Spinal cord (tissue), 10 donors: Measurements from ENCODE around the gene CYP4X1. TPM values are rescaled to one million over a fixed set of nuclear protein-coding genes. Genes with fewer than 3 reads are reported as not detected.
"Not testable (repeated sequence)": the region's sequence is repeated elsewhere in the genome, so short reads cannot be mapped to it uniquely, and the experiment has no call there.

Experiments used
- DNase-seq, 6 donors: peaks; one replicate each; pipeline versions ENCODE4 v3.0.0 to v3.0.0-alpha.2; 2013 to 2015; ENCODE audit warnings: low spot score in 6 of 6, low read depth in 4 of 6
- H3K27ac ChIP-seq: one replicate; pipeline ENCODE4 v1.5.1; 2013; ENCODE audit warnings: low read depth, low read length, control low read depth
- H3K27me3 ChIP-seq: one replicate; pipeline ENCODE4 v1.6.1; 2013; ENCODE audit warnings: low read length; ENCODE audit not compliant: control insufficient read depth, insufficient read depth
- H3K36me3 ChIP-seq: one replicate; pipeline ENCODE4 v1.6.1; 2013; ENCODE audit warnings: low read length; ENCODE audit not compliant: control insufficient read depth, insufficient read depth
- H3K4me1 ChIP-seq: one replicate; pipeline ENCODE4 v1.6.1; 2013; ENCODE audit warnings: low read length; ENCODE audit not compliant: control insufficient read depth, insufficient read depth
- H3K4me3 ChIP-seq: one replicate; pipeline ENCODE4 v1.5.1; 2013; ENCODE audit warnings: low read depth, low read length, control low read depth
- H3K9me3 ChIP-seq: one replicate; pipeline ENCODE4 v1.6.1; 2013; ENCODE audit warnings: low read length; ENCODE audit not compliant: control insufficient read depth, insufficient read depth
- whole genome bisulfite sequencing: methylation state at CpG from one replicate; pipeline ENCODE4 v1.1.5; 2013; ENCODE audit warnings: missing lambda C conversion rate; ENCODE audit not compliant: insufficient coverage; 5-methylcytosine and 5-hydroxymethylcytosine counted together
- long read RNA-seq, 4 donors: transcript quantifications; one replicate each; lab custom pipeline, GENCODE V29; 2026
- polyA plus RNA-seq, 2 donors: library from polyadenylated mRNA; unstranded; fragments of 120-200 nt; gene quantifications; one replicate each; pipeline ENCODE4 v1.2.1, GENCODE V29; 2013; ENCODE audit not compliant: insufficient read length in 2 of 2
- total RNA-seq, 2 donors: library from RNA; depleted of rRNA in 1 of 2; stranded (reverse); fragments of 120-200 nt in 1 of 2; fragments of >200 nt in 1 of 2; gene quantifications; one replicate each; pipeline versions ENCODE4 v1.2.3 to v1.2.4, GENCODE V29; 2013 to 2014
- donor health status: healthy.

The CYP4X1 gene
- total RNA-seq (10 to 100 TPM; 26.2 to 33.3 TPM), polyA plus RNA-seq (10 to 100 TPM; 20.0 to 21.7 TPM)
- long read RNA-seq, donor 1, transcript CYP4X1-201 (12 exons, 2,357 nt) = major isoform, 10 of 20 reads
- long read RNA-seq, donor 1, partial matches to known transcripts = 10 of 20 reads
- long read RNA-seq, donor 1, other reads (novel, unspliced or antisense) = 0 of 20 reads
- long read RNA-seq, donor 2 = 0 reads
- long read RNA-seq, donor 3 = 0 reads
- long read RNA-seq, donor 4 = 0 reads

- no peaks in the 10 kb centered on the region for H3K9me3 ChIP-seq
- H3K4me3 ChIP-seq = peak within 1 kb of the TSS; percentile 55
- H3K4me1 ChIP-seq = peaks cover 7% of the 10 kb centered on the region
- whole genome bisulfite sequencing = under 1% methylated on average over 41 of the region's 49 CpGs
- H3K27me3 ChIP-seq = peaks cover 10% of the 10 kb centered on the region
- no peaks in the 10 kb centered on the region for H3K36me3 ChIP-seq
- peak; percentile 20 to 92 (median 36) for DNase-seq
- H3K27ac ChIP-seq = peak within 1 kb of the TSS; percentile 82
These were observed at the start of gene CYP4X1 for GRCh38 chr1:47023268-47024140. CYP4X1 (plus strand) TSS chr1:47023669; CDS start chr1:47023818, 149 bp downstream.

GRCh38 chr1:46983166-46983829 lies 40.2 kb upstream of the CYP4X1 start:
- 36% methylated on average over 7 of the region's 7 CpGs for WGBS
- H3K27me3 ChIP-seq = no peaks in the 10 kb centered on the region
- peaks cover 18% of the 10 kb centered on the region for H3K4me1 ChIP-seq
- DNase-seq = peak in 3 of 6 donors; percentile 33 to 60 (median 33)
- H3K36me3 ChIP-seq = no peaks in the 10 kb centered on the region
- no peaks in the 10 kb centered on the region for H3K9me3 ChIP-seq
- no peak overlapping the region for H3K4me3 ChIP-seq
- H3K27ac ChIP-seq = no peak overlapping the region

GRCh38 chr1:46983830-46984586 lies 39.5 kb upstream of the CYP4X1 start:
- no peak overlapping the region for H3K4me3 ChIP-seq
- H3K4me1 ChIP-seq = peaks cover 18% of the 10 kb centered on the region
- no peaks in the 10 kb centered on the region for H3K36me3 ChIP-seq
- WGBS = 25% methylated on average over 2 of the region's 3 CpGs
- no peaks in the 10 kb centered on the region for H3K9me3 ChIP-seq
- no peaks in the 10 kb centered on the region for H3K27me3 ChIP-seq
- H3K27ac ChIP-seq = no peak overlapping the region
- peak in 1 of 6 donors; percentile 85 for DNase-seq

- not testable (repeated sequence) for H3K4me3 ChIP-seq, H3K36me3 ChIP-seq, H3K4me1 ChIP-seq, DNase-seq, H3K27me3 ChIP-seq, H3K27ac ChIP-seq, H3K9me3 ChIP-seq
- WGBS = no CpG with 5 or more reads among the region's 2 CpGs
These were observed 32.9 kb upstream of the CYP4X1 start for GRCh38 chr1:46990541-46990940.

GRCh38 chr1:46991083-46991923 lies 32.2 kb upstream of the CYP4X1 start:
- H3K27me3 ChIP-seq = no peaks in the 10 kb centered on the region
- no peaks in the 10 kb centered on the region for H3K36me3 ChIP-seq
- peak in 2 of 6 donors; percentile 25 to 59 for DNase-seq
- H3K9me3 ChIP-seq = peaks cover 2% of the 10 kb centered on the region
- 33% methylated on average over 8 of the region's 13 CpGs for WGBS
- H3K4me3 ChIP-seq = no peak overlapping the region
- no peak overlapping the region for H3K27ac ChIP-seq
- no peaks in the 10 kb centered on the region for H3K4me1 ChIP-seq

GRCh38 chr1:46996659-46997281 lies 26.7 kb upstream of the CYP4X1 start:
- 69% methylated on average over 1 of the region's 3 CpGs for WGBS

GRCh38 chr1:47002211-47002610 lies 21.3 kb upstream of the CYP4X1 start:
- Histone ChIP-seq H3K27ac (no peak overlapping the region), H3K36me3 (no peaks in the 10 kb centered on the region), H3K4me3 (no peak overlapping the region), H3K9me3 (no peaks in the 10 kb centered on the region), H3K4me1 (no peaks in the 10 kb centered on the region), H3K27me3 (no peaks in the 10 kb centered on the region)
- WGBS = 45% methylated on average over 1 of the region's 1 CpG
- DNase-seq = peak in 1 of 6 donors; percentile 40

More at GRCh38 chr1:46996659-46997281, 26.7 kb upstream of the CYP4X1 start:
- Histone ChIP-seq H3K9me3 (peaks cover 2% of the 10 kb centered on the region), H3K4me1 (no peaks in the 10 kb centered on the region), H3K27me3 (no peaks in the 10 kb centered on the region), H3K36me3 (no peaks in the 10 kb centered on the region), H3K27ac (no peak overlapping the region), H3K4me3 (no peak overlapping the region)
- DNase-seq = peak in 1 of 6 donors; percentile 5

- H3K9me3 ChIP-seq = no peaks in the 10 kb centered on the region
- no peak overlapping the region for H3K27ac ChIP-seq
- H3K27me3 ChIP-seq = no peaks in the 10 kb centered on the region
- H3K4me3 ChIP-seq = no peak overlapping the region
- no peaks in the 10 kb centered on the region for H3K4me1 ChIP-seq
- H3K36me3 ChIP-seq = no peaks in the 10 kb centered on the region
- 75% methylated on average over 5 of the region's 5 CpGs for WGBS
- no peak for DNase-seq
These were observed 19.5 kb upstream of the CYP4X1 start for GRCh38 chr1:47003896-47004403.
